LNCAP (cell line): Measurements from ENCODE around the gene NRDE2.

Experiments
- CTCF ChIP-seq: fragments of 450-650 bp; IDR thresholded peaks from 2 replicates; pipeline ENCODE4 v1.5.1; 2017; ENCODE audit warnings: mild to moderate bottlenecking

NRDE2 gene

DNA sequence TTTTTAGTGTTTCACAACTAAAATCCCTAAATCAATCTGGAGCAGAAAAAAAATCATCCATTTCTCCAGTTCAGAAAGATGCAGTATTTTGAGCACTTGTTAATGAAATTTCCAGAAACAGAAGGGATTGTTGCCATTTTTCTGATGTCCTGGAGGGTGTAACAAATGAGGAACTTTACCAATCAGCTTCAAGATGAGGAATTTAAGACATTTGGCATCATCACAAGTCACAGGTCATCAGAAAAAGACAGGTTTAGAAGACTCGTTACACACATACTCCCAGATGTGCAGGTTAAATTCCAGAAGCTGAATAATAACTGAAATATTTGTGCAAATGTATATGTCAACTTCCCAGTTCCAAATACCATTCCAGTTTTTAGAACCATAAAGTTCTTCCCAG, 75.9 kb downstream of the NRDE2 start:
- no peak for TF ChIP-seq CTCF

DNA sequence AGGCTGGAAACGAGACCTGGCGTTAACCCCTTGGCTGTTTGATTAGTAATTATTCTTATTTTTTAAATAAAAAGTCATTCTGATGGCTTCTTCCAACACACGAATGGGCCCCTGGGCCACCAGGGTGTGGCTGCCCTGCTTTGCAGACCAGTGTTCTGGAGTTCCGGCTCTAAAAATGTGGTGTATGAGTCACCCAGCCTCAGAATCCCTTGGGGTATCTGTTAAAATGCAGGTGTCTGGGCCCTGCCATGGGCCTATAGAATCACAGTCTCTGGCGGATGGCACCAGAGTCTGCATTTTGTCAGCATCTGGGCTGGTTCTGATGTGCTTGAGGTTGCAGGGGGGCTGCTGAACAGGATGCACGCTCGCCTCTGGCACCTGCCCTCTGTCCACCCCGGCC, 77.9 kb downstream of the NRDE2 start:
- no peak for TF ChIP-seq CTCF

- TF ChIP-seq CTCF, result no peak
Observed at GRCh38 chr14:90248594-90248993, 83.1 kb downstream of the NRDE2 start.

- TF ChIP-seq CTCF, result no peak
Observed at GRCh38 chr14:90246936-90247335, 84.8 kb downstream of the NRDE2 start.

- no peak for TF ChIP-seq CTCF
Observed at GRCh38 chr14:90242444-90242843, 89.3 kb downstream of the NRDE2 start.

DNA sequence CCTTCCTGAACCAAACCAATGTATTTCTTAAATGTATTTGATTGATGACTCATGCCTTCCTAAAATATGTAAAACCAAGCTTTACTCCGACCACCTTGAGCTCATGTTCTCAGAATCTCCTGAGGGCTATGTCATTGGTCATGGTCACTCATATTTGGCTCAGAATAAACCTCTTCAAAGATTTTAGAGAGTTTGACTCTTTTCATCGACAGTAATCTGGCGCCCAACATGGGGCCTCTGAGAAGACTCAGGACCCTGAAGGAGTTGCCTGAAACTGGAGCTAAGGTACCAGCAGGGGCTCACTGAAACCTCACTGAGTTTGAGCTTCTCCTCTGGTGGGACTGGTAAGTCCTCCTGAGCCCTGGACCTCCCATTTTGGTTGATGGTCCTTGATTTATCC, 92.6 kb downstream of the NRDE2 start:
- TF ChIP-seq CTCF, result no peak

DNA sequence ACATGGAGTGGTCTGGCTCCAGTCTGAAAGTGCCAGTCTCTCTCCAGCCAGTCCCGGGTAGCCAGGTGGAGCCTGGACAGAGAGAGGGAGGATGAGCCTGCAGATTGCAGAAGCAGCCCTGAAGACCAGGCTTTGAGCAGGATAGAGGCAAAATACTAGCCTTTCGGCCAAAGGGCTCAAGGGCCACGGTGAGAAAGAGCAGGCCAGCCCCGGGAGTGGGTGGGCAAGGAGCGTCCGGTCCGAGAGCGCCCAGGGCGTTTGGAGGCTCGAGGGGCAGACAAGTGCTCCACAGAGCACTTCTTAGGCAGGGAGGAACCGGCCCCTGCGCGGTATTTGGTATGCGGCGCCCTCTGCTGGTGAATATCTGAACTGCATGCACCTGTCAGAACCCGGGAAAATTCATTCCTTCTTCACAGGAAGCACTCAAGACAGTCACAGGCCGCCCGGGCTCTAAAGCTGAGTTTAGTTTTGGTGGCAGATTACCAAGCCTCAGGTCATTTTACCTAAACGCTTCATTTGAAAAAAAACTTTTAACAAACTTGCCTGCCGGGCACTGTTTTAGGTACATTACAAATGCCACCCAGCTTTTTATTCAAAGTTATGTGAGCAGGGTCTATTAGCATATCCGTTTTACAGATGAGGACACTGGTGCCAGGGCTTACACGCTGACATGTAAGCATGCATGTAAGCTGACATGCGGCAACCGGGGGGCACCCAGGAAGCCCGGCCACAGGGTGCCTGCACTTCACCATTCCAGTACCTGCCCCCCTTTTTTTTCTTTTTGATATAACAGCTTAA, 96.4 kb downstream of the NRDE2 start:
- peak; percentile 93 for TF ChIP-seq CTCF

DNA sequence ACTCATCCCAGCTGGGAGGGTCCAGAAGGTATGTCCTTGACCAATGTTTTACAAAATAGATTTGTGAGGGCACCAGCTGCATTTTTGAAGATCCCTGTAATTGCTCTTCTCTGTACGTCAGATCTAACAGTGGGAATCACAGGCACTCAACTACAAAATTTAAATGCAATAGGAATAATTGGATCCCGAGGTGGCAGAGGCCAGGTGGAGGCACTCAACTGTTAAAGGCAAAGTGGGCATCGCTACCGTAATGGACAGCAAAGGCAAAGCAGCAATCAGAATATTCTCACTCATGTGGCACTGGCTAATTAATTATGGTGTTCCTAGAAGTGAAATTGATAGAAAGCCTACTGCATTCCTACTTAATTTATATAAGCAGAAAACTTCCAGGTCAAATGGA, 103.3 kb downstream of the NRDE2 start:
- TF ChIP-seq CTCF, result no peak
